ENCODE measurements around the gene RGL1.
A peak's percentile ranks its signal among the peaks of the same experiment; 100 is the strongest.

RGL1 gene

GRCh38 chr1:183810756-183811544, 6.0 kb downstream of the RGL1 start:
- no peak for DNase-seq
- in situ Hi-C loops (cut with HindIII; ENCODE audit: low pct_ligation_motif_present, low sequenced_read_pairs), result no loop called here
- no peak for TF ChIP-seq CTCF (IDR thresholded peaks at IDR 0.05; ENCODE audit: low read depth, low read length, missing control alignments)
- Histone ChIP-seq H3K27ac (no peak overlapping the region), H3K36me3 (replicated peaks) (no peaks in the 10 kb centered on the region), H3K27me3 (replicated peaks) (no peaks in the 10 kb centered on the region), H3K4me3 (ENCODE audit: low read depth, low read length) (no peak overlapping the region)

- DNase-seq, result no peak
- H3K4me3 ChIP-seq (ENCODE audit: low read depth, low read length), result no peak overlapping the region
- in situ Hi-C loops (cut with HindIII; ENCODE audit: low pct_ligation_motif_present, low sequenced_read_pairs), result no loop called here
- H3K27me3 ChIP-seq (replicated peaks), result no peaks in the 10 kb centered on the region
- H3K36me3 ChIP-seq (replicated peaks), result no peaks in the 10 kb centered on the region
- H3K27ac ChIP-seq, result no peak overlapping the region
- no peak for TF ChIP-seq CTCF (IDR thresholded peaks at IDR 0.05; ENCODE audit: low read depth, low read length, missing control alignments)
Measured at GRCh38 chr1:183812128-183812527, 7.2 kb downstream of the RGL1 start.

- TF ChIP-seq CTCF (IDR thresholded peaks at IDR 0.05; ENCODE audit: low read depth, low read length, missing control alignments), result no peak
- Histone ChIP-seq H3K4me3 (ENCODE audit: low read depth, low read length) (no peak overlapping the region), H3K27me3 (replicated peaks) (no peaks in the 10 kb centered on the region), H3K36me3 (replicated peaks) (no peaks in the 10 kb centered on the region), H3K27ac (peak overlapping the region; percentile 21)
- in situ Hi-C loops (cut with HindIII; ENCODE audit: low pct_ligation_motif_present, low sequenced_read_pairs), result no loop called here
- peak; percentile 74 for DNase-seq
Measured at GRCh38 chr1:183812686-183813569, 8.0 kb downstream of the RGL1 start.

- H3K27me3 ChIP-seq (replicated peaks), result no peaks in the 10 kb centered on the region
- TF ChIP-seq CTCF (IDR thresholded peaks at IDR 0.05; ENCODE audit: low read depth, low read length, missing control alignments), result no peak
- no peak overlapping the region for H3K27ac ChIP-seq
- in situ Hi-C loops (cut with HindIII; ENCODE audit: low pct_ligation_motif_present, low sequenced_read_pairs), result no loop called here
- no peak for DNase-seq
- H3K4me3 ChIP-seq (ENCODE audit: low read depth, low read length), result no peak overlapping the region
- no peaks in the 10 kb centered on the region for H3K36me3 ChIP-seq (replicated peaks)
Measured at GRCh38 chr1:183814121-183814681, 9.3 kb downstream of the RGL1 start.

- DNase-seq, result no peak
- H3K27ac ChIP-seq, result no peak overlapping the region
- in situ Hi-C loops (cut with HindIII; ENCODE audit: low pct_ligation_motif_present, low sequenced_read_pairs), result no loop called here
- no peaks in the 10 kb centered on the region for H3K27me3 ChIP-seq (replicated peaks)
- H3K4me3 ChIP-seq (ENCODE audit: low read depth, low read length), result no peak overlapping the region
- no peaks in the 10 kb centered on the region for H3K36me3 ChIP-seq (replicated peaks)
- no peak for TF ChIP-seq CTCF (IDR thresholded peaks at IDR 0.05; ENCODE audit: low read depth, low read length, missing control alignments)
Measured at GRCh38 chr1:183816110-183816509, 11.2 kb downstream of the RGL1 start.
